Measurements from ENCODE around the gene UHMK1. TPM values are rescaled to one million over a fixed set of nuclear protein-coding genes. Genes with fewer than 3 reads are reported as not detected.
"Not testable (repeated sequence)": the region's sequence is repeated elsewhere in the genome, so short reads cannot be mapped to it uniquely, and the experiment has no call there.

The UHMK1 gene
- total RNA-seq, 1 experiment from 2014 or later: 52.3 TPM

DNA sequence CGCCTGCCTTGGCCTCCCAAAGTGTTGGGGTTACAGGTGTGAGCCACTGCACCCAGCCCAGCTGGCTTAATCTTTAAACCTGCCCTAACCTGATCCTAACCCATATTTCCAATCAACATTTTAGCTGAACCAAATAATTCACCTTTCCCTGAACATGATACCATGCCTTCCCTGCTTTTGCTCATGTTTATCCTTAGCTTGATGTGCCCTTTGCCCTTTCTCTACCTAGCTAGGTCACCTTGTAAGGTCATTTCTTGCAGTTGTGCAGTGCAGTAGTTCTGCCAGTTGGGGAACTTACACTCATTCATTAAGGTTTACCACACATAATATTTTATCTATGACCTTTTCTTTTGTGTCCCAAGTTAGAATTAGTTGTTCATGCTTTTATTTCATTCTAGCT lies 69.3 kb downstream of the UHMK1 start:
- DNase-seq (ENCODE audit: low spot score): no peak

DNA sequence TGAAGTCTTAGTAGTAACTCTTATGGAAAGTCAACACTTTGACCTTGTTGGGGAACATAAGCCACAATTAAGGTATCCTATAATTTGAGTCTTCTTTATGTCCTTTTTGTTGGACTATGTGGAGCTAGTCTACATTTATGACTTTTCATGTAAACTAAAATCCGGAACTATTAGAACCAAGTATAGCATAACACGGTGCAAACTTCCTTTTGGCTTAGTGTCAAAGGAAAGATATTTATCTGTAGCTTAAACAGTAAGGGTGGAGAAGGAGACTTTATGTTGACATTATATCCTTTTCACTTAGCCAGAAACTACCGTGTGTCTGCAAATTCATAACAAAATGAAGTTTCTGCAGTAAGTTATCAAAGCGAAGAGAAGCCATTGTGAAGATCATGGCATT lies 71.2 kb downstream of the UHMK1 start:
- DNase-seq (ENCODE audit: low spot score): no peak

DNA sequence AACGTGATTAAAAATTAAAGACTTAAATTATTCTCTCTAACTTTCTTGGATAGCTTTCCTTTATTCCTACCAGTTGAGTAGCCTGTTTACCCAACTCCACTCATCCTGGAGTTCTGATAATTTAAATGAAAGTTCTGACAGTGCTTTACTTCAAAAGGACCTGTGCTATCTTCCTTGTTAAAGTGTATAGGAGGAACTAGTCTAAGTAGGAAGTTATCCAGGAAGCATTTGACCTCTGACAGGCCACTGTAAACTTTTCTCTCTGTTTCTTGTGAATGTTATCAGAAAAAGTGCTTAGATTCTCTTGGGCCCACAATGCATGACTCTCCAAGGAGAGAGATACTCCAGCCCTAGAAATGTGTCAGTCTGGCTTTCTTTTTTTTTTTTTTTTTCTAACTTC lies 73.1 kb downstream of the UHMK1 start:
- DNase-seq (ENCODE audit: low spot score): no peak

DNA sequence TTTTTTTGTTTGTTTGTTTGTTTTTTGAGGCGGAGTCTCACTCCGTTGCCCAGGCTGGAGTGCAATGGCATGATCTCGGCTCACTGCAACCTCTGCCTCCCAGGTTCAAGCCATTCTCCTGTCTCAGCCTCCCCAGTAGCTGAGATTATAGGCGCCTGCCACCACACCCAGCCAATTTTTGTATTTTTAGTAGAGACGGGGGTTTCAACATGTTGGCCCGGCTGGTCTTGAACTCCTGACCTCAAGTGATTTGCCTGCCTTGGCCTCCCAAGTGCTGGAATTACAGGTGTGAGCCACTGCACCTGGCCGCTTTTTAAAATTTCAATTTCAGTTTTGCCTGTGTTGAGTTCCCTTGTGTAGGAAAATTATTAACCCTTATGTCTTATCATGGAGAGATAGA lies 73.5 kb downstream of the UHMK1 start:
- not testable (repeated sequence) for DNase-seq (ENCODE audit: low spot score)

DNA sequence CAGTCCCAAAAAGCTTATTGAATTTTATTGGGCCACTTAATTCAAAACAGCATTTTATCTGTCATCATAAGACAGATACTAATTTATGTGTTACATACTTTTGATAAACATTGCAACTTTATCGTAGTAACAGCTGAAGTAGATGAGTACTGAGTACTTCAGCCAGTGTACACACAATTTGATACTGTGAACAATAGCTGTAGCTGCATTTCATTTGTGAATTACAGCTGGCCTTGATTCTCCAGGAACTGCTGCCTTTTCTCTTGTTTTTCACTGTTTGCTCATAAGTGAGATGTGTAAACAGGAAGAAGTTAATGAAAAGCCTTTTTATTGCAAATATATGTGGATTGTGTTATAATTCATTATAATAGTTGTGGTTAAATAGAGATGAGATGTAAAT lies 74.1 kb downstream of the UHMK1 start:
- no peak for DNase-seq (ENCODE audit: low spot score)

DNA sequence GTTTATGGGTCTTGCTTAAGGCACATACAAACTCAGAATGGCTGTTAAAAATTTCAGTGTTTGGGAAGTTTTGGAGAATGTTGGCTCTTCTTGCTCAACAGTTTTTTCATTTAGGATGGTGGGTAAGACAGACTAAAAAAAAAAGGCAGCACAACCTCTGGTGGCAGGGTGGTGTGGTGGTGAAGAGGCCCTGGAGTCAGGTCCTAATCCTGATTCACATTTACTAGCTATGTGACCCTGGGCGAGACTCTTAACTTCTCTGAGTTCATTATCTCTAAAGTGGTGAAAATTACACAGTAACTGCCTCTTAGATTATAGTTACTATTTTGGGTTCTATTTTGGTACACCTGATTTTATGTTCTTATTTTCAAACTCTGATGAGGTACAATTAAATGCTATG lies 75.5 kb downstream of the UHMK1 start:
- no peak for DNase-seq (ENCODE audit: low spot score)

DNA sequence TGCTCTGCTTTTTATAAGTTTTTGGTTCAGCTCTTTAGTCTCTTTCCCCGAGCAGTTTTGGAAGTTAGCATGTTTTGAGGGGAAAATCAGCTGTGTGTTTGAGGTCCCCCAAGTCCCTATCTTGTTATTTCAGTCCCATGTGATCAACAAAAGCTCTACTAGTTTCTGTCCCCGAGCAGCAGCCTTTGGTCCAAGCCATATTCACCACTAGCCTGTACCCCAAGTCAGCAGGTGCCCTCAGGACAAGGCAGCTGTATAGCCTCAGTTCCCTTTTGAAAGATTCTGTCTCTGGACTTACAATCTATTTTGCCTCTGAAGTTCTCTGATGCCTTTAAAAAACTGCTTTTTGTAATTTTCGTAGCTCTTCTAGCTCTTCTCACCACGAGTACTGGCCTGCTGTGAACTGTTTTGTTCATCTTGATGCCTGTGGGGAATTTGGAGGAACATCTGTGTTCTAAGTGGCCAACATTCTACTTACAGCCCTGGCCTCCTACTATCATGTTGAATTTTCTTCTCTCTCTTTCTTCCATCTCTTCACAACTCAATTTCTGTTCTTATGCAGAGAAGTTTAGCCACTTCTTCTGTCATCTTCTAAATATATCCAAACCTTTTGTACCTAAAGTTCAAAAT lies 80.6 kb downstream of the UHMK1 start:
- no peak for DNase-seq (ENCODE audit: low spot score)

DNA sequence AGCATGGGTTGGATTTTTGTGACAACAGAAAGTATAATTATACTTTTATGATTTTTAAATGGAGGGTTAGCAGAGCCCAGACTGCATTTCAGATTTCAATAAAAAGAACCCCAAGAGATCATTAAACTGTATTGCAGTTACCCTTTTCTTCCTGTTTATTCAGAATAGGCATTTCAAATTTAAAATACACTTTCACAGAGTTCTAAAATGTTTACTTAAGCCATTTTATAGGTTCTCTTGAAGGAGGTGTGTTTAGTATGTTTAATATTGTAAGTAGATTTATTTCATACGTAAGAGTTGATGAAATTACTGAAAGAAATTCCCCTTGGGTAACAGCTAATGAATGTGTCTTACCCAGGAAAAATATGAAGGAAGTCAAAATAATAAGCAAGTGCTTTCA lies 81.3 kb downstream of the UHMK1 start:
- no peak for DNase-seq (ENCODE audit: low spot score)

Other genes starting within 250 kb of the UHMK1 start
- gene SPATA46, start 121.0 kb upstream of the UHMK1 start, total RNA-seq (2014; rRNA removed; shearing (Covaris generic)): not detected in 2 replicates
- gene C1orf226, start 116.1 kb upstream of the UHMK1 start, total RNA-seq (2014; rRNA removed; shearing (Covaris generic)): 0.23 and 0.56 TPM in 2 replicates
- gene SH2D1B, start 85.7 kb upstream of the UHMK1 start, total RNA-seq (2014; rRNA removed; shearing (Covaris generic)): 0.06 TPM in 1 of 2 replicates, not detected in the other
- 40.8 and 49.6 TPM in 2 replicates for gene UAP1, start 63.9 kb downstream of the UHMK1 start, total RNA-seq (2014; rRNA removed; shearing (Covaris generic))
- gene DDR2, start 134.6 kb downstream of the UHMK1 start, total RNA-seq (2014; rRNA removed; shearing (Covaris generic)): 35.5 and 36.5 TPM in 2 replicates